GM12878 (cell line): Measurements from ENCODE around the gene DNAH1. TPM values are rescaled to one million over a fixed set of nuclear protein-coding genes. Genes with fewer than 3 reads are reported as not detected.

Source experiments
- ATAC-seq: fragments of 200-7000 bp; cut with Tn5 transposase; 3 replicates; pipeline ENCODE4 v1.9.1; 2020; ENCODE audit warnings: mild to moderate bottlenecking, moderate library complexity
- BruUV-seq: library from RNA; stranded (reverse); fragments of 400-500 nt; replicated peaks from 2 replicates; lab custom pipeline; 2021; lab: Mats Ljungman, UMichigan
- CTCF ChIA-PET: fragments of 300-600 bp; sonication (Branson Sonifier 250); formaldehyde crosslinking; extraction: SDS; loops from one replicate; lab custom pipeline; 2021; ENCODE audit warnings: inconsistent platforms; lab: Yijun Ruan, JAX
- POLR2A ChIA-PET: fragments of 350-600 bp; formaldehyde crosslinking; extraction: SDS; loops from one replicate; lab custom pipeline; 2021; ENCODE audit warnings: inconsistent platforms; lab: Charles Lee
- RAD21 ChIA-PET: fragments of 300-600 bp; sonication (Branson Sonifier 250); formaldehyde crosslinking; loops from one replicate; lab custom pipeline; 2023; ENCODE audit warnings: antibody characterized with exemption; ENCODE audit not compliant: unreplicated experiment; lab: Charles Lee
- SMC1A ChIA-PET: fragments of 300-600 bp; sonication (Branson Sonifier 250); formaldehyde crosslinking; loops from one replicate; lab custom pipeline; 2023; ENCODE audit not compliant: unreplicated experiment, uncharacterized antibody; lab: Charles Lee
- DNase-seq: peaks from one replicate; pipeline ENCODE4 v3.0.0-alpha.2; 2011; ENCODE audit warnings: low read depth, low spot score
- FAIRE-seq: peaks from 3 replicates; lab custom pipeline; 2011; peaks lifted over from hg19 to GRCh38; lab: Jason Lieb, UNC
- H2AFZ ChIP-seq: 2 replicates; pipeline ENCODE4 v1.6.0; 2011; ENCODE audit warnings: low read depth, low read length, control low read depth; ENCODE audit not compliant: control insufficient read depth
- H3K27ac ChIP-seq: 2 replicates; pipeline ENCODE4 v1.5.1; 2011; ENCODE audit warnings: control low read depth; ENCODE audit not compliant: control insufficient read depth, insufficient read depth
- H3K27me3 ChIP-seq, 2 experiments: replicated peaks in 1 of 2; 2 replicates each; pipeline versions ENCODE4 v1.6.0 to v1.6.1; 2011; ENCODE audit warnings: low read length in 1 of 2; ENCODE audit not compliant: control insufficient read depth in 2 of 2, insufficient read depth in 2 of 2
- H3K36me3 ChIP-seq, 2 experiments: 2 replicates each; pipeline ENCODE4 v1.5.1; 2011; ENCODE audit warnings: low read length in 1 of 2; ENCODE audit not compliant: control insufficient read depth in 2 of 2, insufficient read depth in 2 of 2
- H3K4me1 ChIP-seq: 2 replicates; pipeline ENCODE4 v1.6.1; 2011; ENCODE audit warnings: mild to moderate bottlenecking, low read length, moderate library complexity, mixed read lengths; ENCODE audit not compliant: control insufficient read depth, insufficient read depth
- H3K4me2 ChIP-seq: 2 replicates; pipeline ENCODE4 v1.6.0; 2011; ENCODE audit warnings: control low read depth; ENCODE audit not compliant: control insufficient read depth, insufficient read depth
- H3K4me3 ChIP-seq: fragments of 200-600 bp; sonication (generic); 2 replicates; pipeline ENCODE4 v1.5.1; 2016
- H3K79me2 ChIP-seq: 2 replicates; pipeline ENCODE4 v1.6.0; 2011; ENCODE audit warnings: low read length; ENCODE audit not compliant: control insufficient read depth, insufficient read depth
- H3K9ac ChIP-seq: 2 replicates; pipeline ENCODE4 v1.8.0; 2011; ENCODE audit warnings: low read length, control low read depth, mixed read lengths; ENCODE audit not compliant: control insufficient read depth, insufficient read depth
- H3K9me3 ChIP-seq: replicated peaks from 3 replicates; pipeline ENCODE4 v1.5.1; 2011; ENCODE audit warnings: mild to moderate bottlenecking, low read length; ENCODE audit not compliant: control insufficient read depth, insufficient read depth
- H4K20me1 ChIP-seq: 2 replicates; pipeline ENCODE4 v1.6.0; 2011; ENCODE audit not compliant: control insufficient read depth, insufficient read depth
- ATF3 ChIP-seq: IDR thresholded peaks from 2 replicates; pipeline ENCODE4 v1.6.1; 2011; ENCODE audit warnings: low read depth, mild to moderate bottlenecking, low read length, moderate library complexity, borderline replicate concordance; ENCODE audit errors: extremely low read depth
- BCL11A ChIP-seq: IDR thresholded peaks from 2 replicates; pipeline ENCODE4 v1.6.1; 2011; ENCODE audit warnings: low read depth, low read length
- CBFB ChIP-seq: IDR thresholded peaks from 2 replicates; pipeline ENCODE4 v1.6.1; 2016; ENCODE audit warnings: antibody characterized with exemption, low read depth
- CBX3 ChIP-seq: fragments of 200-600 bp; sonication (generic); IDR thresholded peaks from 2 replicates; pipeline ENCODE4 v1.6.1; 2016; ENCODE audit warnings: low read depth, borderline replicate concordance
- CREM ChIP-seq: IDR thresholded peaks from 2 replicates; pipeline ENCODE4 v1.6.1; 2014; ENCODE audit warnings: antibody characterized with exemption, low read depth
- EP300 ChIP-seq, 2 experiments: fragments of 150-350 bp in 1 of 2; IDR thresholded peaks; 2 replicates each; pipeline ENCODE4 v1.6.1; 2011 to 2012; ENCODE audit warnings: low read depth in 2 of 2, low read length in 2 of 2, borderline replicate concordance in 1 of 2, improper control_type of control experiment in 1 of 2, inconsistent platforms in 1 of 2; ENCODE audit not compliant: control insufficient read depth in 1 of 2
- IRF4 ChIP-seq: IDR thresholded peaks from 2 replicates; pipeline ENCODE4 v1.6.1; 2011; ENCODE audit warnings: low read depth, low read length
- RB1 ChIP-seq: fragments of 450-650 bp; formaldehyde crosslinking; IDR thresholded peaks from 2 replicates; pipeline ENCODE4 v1.6.1; 2017; ENCODE audit warnings: mild to moderate bottlenecking, borderline replicate concordance
- TCF12 ChIP-seq: IDR thresholded peaks from 2 replicates; pipeline ENCODE4 v1.6.1; 2011; ENCODE audit warnings: low read depth, mild to moderate bottlenecking, low read length
- ZBTB40 ChIP-seq: fragments of 450-650 bp; IDR thresholded peaks from 2 replicates; pipeline ENCODE4 v1.6.1; 2016; ENCODE audit warnings: mild to moderate bottlenecking, moderate library complexity, borderline replicate concordance
- WGBS: methylation state at CpG from one replicate; pipeline ENCODE4 v1.1.6; 2016; ENCODE audit warnings: low lambda C conversion rate; ENCODE audit not compliant: insufficient replicate concordance, insufficient coverage; ENCODE audit errors: missing lambda C conversion rate; 5-methylcytosine and 5-hydroxymethylcytosine counted together
- in situ Hi-C: fragments of 300-500 bp; cut with MboI; formaldehyde crosslinking; loops from 9 replicates; pipeline ENCODE4 v1.14.3; 2018; ENCODE audit warnings: mixed read lengths
- intact Hi-C: fragments of 100-400 bp; cut with micrococcal nuclease; formaldehyde crosslinking; loops from one replicate; pipeline ENCODE4 v1.14.2; 2022; ENCODE audit not compliant: unreplicated experiment
- polyA plus RNA-seq, 11 experiments: library from polyadenylated mRNA; depleted of rRNA in 4 of 11; unstranded in 6 of 11; stranded (reverse) in 5 of 11; fragments of >200 nt; fragmentation: Nextera tagmentation in 4 of 11; fragmentation: Illumina TruSeq in 1 of 11; extraction: Ambion mirVana in 4 of 11; extraction: Trizol in 1 of 11; gene quantifications; 1 replicate in 1 of 11; 2 replicates in 10 of 11; pipeline versions ENCODE4 v1.2.1 to v1.2.3, GENCODE V29; 2011 to 2016; ENCODE audit warnings: inconsistent platforms in 2 of 11, missing spikeins in 2 of 11, low read depth in 1 of 11
- total RNA-seq, 4 experiments: library from RNA; depleted of rRNA in 3 of 4; stranded (reverse); fragments of >200 nt in 3 of 4; fragmentation: Illumina TruSeq in 1 of 4; extraction: Trizol in 1 of 4; gene quantifications; 2 replicates each; pipeline versions ENCODE4 v1.2.1 to v1.2.3, GENCODE V29; 2013 to 2021
- TF ChIP-seq, protein P1 (sequence below): fragments of 450-650 bp; formaldehyde crosslinking; IDR thresholded peaks from 2 replicates; pipeline ENCODE4 v1.5.0; 2022; ENCODE audit warnings: mild to moderate bottlenecking, missing genetic modification characterization

The DNAH1 gene
- total and polyA plus RNA-seq, 10 of the 15 experiments (the other 5 are each of a cell fraction or from before 2014, with no cell fraction given) = 0.31 to 5.8 (median 2.7) TPM

- no peaks in the 10 kb centered on the region for H3K79me2 ChIP-seq
- H4K20me1 ChIP-seq = no peaks in the 10 kb centered on the region
- no peak overlapping the region for H3K4me3 ChIP-seq
- BruUV-seq = no TSS peak
- no peaks in the 10 kb centered on the region; a peak in 1 of 4 replicates for H3K36me3 ChIP-seq
- WGBS = 86% methylated on average over 12 of the region's 13 CpGs
- FAIRE-seq (no peak), ATAC-seq (no peak), DNase-seq (no peak)
- H3K9ac ChIP-seq = no peak overlapping the region
- in situ Hi-C loops = no loop called here
- SMC1A ChIA-PET = interaction anchor here (2.5 kb wide), 1 partner anchor 12 kb away, joined by 7 read pairs; no protein-coding TSS in a partner anchor
- POLR2A ChIA-PET = interaction anchor here (0.6 to 1.0 kb wide), 2 partner anchors 63 to 127 kb away, joined by 4 to 5 read pairs; partner anchors contain the start of gene TLR9
- TF ChIP-seq TCF12 (no peak), RB1 (no peak), EP300 (IDR thresholded peaks at IDR 0.05; ENCODE audit: borderline replicate concordance in 1 of 2, control insufficient read depth in 1 of 2, low read depth in 2 of 2, low read length in 2 of 2) (no peak), IRF4 (no peak), ZBTB40 (no peak), CBFB (no peak), CBX3 (no peak), CREM (no peak), ATF3 (no peak), BCL11A (no peak)
- TF ChIP-seq, protein P1, sequence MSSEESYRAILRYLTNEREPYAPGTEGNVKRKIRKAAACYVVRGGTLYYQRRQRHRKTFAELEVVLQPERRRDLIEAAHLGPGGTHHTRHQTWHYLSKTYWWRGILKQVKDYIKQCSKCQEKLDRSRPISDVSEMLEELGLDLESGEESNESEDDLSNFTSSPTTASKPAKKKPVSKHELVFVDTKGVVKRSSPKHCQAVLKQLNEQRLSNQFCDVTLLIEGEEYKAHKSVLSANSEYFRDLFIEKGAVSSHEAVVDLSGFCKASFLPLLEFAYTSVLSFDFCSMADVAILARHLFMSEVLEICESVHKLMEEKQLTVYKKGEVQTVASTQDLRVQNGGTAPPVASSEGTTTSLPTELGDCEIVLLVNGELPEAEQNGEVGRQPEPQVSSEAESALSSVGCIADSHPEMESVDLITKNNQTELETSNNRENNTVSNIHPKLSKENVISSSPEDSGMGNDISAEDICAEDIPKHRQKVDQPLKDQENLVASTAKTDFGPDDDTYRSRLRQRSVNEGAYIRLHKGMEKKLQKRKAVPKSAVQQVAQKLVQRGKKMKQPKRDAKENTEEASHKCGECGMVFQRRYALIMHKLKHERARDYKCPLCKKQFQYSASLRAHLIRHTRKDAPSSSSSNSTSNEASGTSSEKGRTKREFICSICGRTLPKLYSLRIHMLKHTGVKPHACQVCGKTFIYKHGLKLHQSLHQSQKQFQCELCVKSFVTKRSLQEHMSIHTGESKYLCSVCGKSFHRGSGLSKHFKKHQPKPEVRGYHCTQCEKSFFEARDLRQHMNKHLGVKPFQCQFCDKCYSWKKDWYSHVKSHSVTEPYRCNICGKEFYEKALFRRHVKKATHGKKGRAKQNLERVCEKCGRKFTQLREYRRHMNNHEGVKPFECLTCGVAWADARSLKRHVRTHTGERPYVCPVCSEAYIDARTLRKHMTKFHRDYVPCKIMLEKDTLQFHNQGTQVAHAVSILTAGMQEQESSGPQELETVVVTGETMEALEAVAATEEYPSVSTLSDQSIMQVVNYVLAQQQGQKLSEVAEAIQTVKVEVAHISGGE (CRISPR knock-in tag) = no peak
- no peak overlapping the region for H3K27ac ChIP-seq
- no peaks in the 10 kb centered on the region for H3K9me3 ChIP-seq
- H2AFZ ChIP-seq = no peak overlapping the region
- no peaks in the 10 kb centered on the region for H3K27me3 ChIP-seq
- CTCF ChIA-PET = interaction anchor here (1.1 to 4.0 kb wide), 4 partner anchors 10 to 59 kb away, joined by 3 to 17 read pairs (median 4); no protein-coding TSS in a partner anchor
- no peaks in the 10 kb centered on the region for H3K4me1 ChIP-seq
- intact Hi-C loops = no loop called here
- RAD21 ChIA-PET = no interaction called here
- no peak overlapping the region for H3K4me2 ChIP-seq
Observed at GRCh38 chr3:52351762-52352368, 35.7 kb downstream of the DNAH1 start.
